Measurements from ENCODE around the gene TCEAL9.

GRCh38 chrX:103405009-103405333 lies 48.7 kb downstream of the TCEAL9 start:
- TF ChIP-seq CTCF (IDR thresholded peaks at IDR 0.05) = no peak
- no peak for TF ChIP-seq POLR2A (IDR thresholded peaks at IDR 0.05)
- no peak for TF ChIP-seq POLR2AphosphoS5 (IDR thresholded peaks at IDR 0.05)
- no peak for TF ChIP-seq EP300 (IDR thresholded peaks at IDR 0.05; ENCODE audit: low read depth)

Measured in transverse colon (tissue), 4 donors.